ENCODE data around the gene CEMIP.
A peak's percentile ranks its signal among the peaks of the same experiment; 100 is the strongest.

The CEMIP gene

DNA sequence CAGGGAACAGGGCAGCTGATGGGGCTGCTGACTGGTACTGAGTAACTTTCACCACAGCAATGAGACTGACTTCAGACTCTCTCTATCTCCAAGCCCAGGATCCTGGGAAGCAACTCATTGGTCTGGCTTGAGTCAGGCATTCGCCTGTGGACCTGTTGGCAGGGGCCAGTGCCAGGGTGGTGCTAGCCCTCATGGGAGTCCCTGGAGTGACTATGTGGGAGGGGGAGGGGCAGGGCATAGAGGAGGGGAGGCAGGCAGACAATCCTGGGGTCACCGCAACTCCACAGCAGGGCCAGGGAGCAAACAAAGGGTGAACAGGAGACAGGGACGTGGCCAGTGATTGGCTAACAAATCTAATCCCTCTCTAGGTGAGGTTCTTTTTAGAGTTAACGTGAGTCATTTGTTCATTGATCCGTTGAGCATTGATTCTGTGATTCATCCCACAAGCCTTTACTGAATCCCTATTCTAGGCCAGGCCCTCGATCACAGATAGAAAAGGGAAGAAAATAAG is 71.8 kb downstream of the CEMIP start:
- DNase-seq (ENCODE audit: low spot score): no peak

DNA sequence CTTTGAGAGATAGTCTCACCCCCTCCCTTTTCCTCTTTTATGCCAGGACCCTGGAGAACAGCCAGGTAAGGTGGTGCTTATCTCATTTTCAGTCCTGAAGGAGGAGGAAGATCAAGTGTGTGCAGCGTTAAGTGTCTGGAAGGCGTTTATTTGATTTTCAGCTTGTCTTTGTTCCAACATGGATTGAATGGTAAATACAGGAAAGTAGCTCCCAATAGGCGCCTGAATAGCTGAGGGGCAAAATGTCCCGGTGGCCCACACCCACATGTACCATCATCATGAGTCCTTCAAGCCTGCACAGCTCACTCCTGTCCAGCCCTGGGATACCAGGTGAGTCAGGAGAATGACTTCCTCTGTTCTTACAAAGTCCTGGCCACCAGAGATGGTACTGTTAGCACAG is 73.5 kb downstream of the CEMIP start:
- no peak for DNase-seq (ENCODE audit: low spot score)

DNA sequence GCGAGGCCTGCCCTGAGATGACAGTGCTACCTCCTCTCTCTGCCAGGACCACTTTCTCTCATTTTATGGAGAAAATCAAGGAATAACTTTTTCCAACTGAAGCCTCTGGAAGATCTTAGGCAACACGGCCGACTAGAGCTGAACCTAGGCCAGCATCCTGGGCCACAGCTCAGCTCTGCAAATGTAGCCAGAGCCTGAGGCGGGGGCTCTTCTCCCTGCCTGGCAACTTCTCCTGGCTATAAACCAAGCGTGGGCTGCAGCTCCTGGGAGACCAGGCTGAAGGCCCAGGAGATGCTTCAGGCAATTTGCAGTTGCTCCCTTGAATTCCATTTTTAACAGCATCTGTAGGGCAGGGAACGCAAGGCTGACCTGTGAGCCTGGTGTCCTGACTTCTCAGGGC is 74.9 kb downstream of the CEMIP start:
- no peak for DNase-seq (ENCODE audit: low spot score)

DNA sequence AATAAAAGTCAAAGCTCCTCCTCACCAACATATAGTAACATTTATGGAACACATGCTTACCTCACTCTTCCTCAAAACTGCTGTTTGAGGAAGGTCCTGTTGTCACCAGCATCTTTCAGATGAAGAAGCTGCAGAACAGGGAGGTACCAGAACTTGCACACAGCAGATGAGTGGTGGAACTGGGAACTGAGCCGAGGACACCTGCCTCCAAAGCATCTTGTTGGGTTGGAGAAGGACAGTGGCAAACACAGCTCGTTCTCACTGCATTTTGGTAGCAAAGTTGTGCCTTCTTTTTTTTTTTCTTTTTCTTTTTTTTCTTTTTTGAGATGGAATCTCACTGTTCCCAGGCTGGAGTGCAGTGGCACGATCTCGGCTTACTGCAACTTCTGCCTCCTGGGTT is 76.0 kb downstream of the CEMIP start:
- DNase-seq (ENCODE audit: low spot score): no peak

DNA sequence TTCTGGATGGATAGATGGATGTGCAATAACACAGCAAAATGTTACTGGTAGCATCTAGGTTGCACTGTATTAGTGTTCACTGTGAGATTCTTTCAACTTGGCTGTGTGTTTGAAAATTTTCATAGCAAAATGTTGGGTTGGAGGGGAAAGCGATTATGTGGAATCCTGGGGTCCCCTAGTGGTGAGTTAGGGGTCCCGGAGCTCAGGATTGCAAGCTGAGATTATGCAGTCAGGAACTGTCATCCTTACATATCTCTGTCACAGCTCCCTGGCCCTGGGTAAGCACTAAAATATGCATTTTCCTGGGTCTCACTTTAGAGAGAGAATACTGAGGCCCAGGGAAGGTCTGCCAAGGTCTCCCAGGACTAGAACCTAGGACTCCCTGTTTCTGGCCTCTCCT is 77.2 kb downstream of the CEMIP start:
- peak; percentile 8 for DNase-seq (ENCODE audit: low spot score)

DNA sequence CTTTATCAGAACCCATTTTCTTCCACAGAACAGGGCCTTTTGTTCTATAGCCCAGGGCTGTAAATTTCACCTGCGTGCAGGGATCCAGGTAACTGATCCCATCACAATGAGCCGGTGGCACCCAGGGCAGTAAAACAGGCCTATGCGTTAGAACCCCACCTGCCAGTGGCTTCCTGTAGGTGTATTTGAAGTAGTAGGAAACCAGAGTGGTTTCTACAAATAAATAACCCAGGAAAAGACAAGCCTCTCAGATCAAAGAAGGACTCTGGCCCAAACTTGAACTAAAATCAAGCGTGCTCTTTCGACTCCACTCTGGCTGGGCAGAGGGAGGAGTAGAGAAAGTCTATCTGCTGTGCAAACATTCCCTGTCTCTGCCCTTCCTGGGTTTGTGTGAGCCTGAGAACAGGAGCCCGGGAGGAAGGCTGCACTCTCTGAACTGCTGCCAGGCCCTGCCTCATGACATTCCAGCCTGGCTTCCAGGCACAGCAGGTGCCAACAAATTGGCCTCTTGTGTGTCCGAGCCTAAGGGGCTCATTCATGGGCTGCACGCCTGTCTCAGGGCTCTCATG is 77.7 kb downstream of the CEMIP start:
- DNase-seq (ENCODE audit: low spot score): no peak

DNA sequence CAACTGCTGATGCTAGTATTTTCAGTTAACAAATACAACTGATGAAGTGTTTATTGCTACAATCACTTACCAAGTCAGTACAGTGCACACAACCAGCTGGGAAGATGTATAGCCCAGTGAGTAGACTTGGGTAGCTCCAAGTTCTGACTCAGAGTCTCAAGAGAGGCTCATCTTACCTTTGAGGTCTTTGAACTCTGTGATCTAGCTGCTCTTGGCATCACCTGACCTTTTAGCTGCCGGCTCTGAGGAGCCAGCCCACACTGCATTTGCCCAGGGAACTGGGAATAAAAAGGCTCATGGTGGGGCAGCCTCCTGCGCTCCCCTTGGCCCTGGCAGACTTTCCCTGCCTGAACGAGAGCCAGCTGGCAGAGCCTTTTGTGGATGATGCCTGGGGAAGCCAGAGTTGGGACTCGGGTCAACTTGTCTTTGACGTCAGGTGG is 82.6 kb downstream of the CEMIP start:
- DNase-seq (ENCODE audit: low spot score): no peak

DNA sequence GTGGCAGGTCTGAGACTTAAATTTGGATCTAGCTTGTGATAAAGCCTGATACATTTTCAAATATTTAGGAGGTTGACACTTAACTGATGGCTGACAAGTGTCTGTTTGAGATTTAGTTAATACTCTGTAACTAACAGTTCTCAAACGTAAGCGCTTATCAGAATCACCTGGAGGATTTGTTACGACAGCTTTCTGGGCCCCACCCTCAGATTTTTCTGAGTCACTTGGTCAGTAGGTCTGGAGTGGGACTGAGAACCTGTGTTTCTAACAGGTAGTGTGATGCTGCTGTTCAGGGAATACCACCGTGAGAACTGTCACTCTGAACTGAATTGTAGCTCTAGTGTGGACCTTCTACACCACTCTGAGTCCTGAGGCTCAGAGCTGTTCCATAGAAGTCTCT is 85.5 kb downstream of the CEMIP start:
- no peak for DNase-seq (ENCODE audit: low spot score)

DNA sequence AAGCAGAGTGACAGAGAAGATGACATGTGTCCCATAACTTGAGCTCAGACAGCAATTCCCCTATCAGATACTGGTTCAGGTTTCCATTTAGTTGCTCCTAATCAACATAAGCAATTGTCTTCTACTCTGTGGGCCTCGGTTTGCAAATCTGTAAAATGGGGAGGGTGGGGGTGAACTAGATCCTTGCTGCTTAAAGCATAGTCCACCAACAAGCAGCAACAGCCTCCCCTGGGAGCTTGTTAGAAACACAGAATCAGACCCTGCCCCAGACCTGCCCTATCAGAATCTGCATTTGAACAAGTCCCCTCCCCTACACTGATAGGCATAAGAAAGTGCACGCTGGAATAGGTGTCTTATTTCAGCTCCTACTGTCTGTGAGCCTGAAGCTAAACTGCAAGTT is 87.8 kb downstream of the CEMIP start:
- no peak for DNase-seq (ENCODE audit: low spot score)

DNA sequence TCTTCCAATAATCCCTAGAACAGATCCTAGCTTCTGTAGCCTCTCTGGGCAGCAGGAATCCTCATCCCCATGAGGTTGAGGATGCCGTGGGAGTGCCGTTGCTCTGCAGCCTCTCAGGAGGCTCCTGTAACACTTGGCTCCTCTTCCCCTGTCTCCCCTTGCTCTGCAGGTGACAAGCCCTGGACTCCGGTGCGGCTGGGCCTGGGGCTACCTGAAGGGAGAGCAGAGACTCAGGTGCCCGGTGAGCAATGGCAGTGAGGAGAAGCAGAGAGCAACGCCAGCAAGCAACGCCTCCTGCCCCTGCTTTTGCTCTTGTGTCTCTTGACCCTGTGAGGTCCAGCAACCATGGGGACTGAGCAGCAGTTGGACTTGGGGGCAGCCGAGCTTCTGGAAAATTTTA is 91.2 kb downstream of the CEMIP start:
- no peak for DNase-seq (ENCODE audit: low spot score)

DNA sequence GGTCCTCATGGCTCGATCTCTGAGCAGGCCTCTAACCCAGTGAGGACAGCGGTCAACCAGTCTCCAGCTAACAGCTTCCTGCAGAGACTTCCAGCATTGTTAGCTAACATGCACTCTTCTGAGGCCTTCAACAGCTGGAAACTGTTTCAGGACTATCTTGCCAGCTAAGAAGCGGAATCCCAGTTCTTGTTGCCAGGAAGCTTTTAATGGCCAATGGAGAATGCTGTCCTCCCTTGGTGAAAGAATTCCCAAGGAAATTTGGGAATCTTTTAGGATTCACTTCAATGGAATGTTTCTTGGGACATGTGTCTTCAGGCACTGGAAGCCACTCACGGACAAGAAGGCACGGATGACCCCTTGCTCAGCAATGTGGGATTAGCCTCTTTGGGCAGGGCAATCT is 91.7 kb downstream of the CEMIP start:
- DNase-seq (ENCODE audit: low spot score): no peak

DNA sequence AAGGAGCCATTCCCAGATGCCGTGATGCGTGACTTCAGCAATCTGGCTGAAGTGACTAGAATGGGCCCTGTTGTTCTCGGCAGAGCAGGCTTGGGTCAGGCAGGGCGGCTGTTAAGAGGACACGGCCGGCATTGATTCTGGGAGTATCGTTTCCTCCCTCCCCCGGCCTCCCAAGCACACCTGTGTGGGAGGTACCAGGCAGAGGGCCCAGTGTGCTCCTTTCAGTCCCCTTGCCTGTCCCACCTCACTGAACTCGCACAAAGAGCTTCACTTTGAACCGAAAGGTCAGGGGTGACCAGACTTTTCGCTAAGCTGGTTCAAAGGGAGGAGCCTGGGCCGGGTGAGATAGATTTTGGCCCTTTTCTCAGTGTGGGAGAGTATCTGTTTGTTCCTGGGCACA is 92.7 kb downstream of the CEMIP start:
- DNase-seq (ENCODE audit: low spot score): no peak

DNA sequence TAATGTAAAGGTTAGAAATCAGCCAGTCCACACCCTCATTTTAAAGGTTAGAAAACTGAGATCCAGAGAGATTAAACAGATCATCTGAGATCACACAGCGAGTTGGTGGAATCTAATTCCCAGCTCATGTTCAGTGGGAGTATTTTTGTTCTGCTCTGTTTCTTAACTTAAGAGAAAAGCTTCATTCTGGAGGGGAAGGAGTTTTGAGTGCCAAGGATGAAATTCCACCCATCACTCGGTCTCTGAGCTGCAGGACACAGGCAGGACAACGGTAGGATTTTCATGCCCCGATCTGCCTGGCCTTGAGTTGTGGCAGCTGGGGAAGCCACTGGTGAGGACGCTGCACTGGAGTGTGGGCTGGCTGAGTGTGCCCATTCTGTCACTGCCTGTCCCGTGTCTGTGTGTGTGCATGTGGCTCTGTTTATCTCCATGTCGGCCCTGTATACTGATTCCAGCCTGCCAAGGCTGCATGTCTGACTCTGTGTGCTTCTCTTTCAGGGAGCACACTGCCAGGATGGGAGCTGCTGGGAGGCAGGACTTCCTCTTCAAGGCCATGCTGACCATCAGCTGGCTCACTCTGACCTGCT is 94.3 kb downstream of the CEMIP start:
- DNase-seq (ENCODE audit: low spot score): no peak

DNA sequence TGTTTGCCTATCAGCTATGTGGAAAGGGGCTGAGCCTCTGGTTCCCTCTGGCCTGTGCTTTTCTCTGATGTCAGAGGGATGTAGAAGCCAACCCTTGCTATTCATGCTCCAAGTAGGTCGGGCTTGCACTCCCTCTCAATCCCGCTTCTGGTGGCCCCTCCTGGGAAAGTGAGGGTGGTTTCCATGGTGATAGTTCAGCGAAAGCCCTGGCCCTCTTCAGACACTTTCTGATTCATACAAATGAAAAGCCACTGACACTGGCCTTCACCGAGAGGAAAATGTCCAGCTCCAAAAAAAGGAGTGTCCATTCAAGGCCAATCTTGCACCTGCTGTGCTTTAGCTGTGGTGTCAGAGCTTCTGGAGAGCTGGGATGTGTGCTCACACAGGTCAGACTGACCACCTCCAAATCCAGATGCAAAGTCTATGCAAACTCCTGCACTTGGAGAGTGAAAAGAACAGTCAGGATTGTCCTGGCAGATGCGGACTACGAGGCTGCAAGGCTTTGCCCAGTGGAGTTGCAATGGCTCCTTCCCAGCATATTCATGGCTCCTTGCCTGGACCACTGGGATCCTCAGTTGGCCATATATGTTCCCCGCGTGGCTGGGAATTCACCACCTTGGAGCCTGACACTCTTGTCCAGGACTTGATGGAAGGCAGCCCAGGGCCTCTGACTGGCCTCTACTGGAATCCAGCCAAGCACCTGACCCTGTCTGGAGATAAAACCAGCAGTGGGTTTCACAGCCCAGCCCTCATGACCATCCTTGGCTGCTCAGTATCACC is 96.6 kb downstream of the CEMIP start:
- DNase-seq (ENCODE audit: low spot score): no peak

DNA sequence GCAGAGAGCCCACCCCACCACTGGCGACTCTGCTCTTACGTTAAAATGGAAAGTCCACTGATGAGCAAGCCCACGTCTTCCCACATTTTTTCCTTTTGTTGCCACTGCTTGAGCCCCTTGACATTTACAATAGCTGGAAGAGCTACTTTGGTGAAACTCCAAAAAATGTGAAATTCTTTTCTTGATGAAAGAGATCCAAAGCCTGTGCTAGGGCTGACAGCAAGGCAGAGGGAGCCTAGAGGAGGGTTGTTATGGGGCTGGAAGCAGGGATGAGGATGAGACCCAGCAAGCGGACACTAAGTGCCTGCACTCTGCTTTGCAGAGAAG is 97.1 kb downstream of the CEMIP start:
- no peak for DNase-seq (ENCODE audit: low spot score)

DNA sequence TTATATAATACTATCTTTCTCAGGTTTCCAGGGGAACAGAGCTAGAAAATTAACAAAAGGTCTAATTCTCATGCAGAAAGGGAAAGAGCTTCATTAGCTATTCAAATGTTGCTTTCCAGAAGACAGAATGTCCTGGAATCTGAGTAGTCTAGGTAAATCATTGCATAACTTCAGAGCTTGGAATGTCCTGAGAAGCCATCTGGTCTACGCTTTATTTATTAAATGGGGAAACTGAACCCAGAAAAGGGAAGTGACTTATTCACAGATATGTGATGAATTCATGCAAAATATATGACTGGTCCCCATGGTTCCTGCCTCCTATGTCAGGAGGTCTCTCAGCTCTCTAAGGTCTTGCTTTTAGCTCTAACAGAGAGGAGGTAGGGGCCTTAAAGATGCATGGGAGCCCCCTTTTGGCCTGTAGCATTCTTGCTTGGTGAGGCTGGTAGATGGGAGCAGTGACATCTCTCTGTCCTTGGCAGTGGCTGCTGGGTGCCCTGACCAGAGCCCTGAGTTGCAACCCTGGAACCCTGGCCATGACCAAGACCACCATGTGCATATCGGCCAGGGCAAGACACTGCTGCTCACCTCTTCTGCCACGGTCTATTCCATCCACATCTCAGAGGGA is 99.2 kb downstream of the CEMIP start:
- no peak for DNase-seq (ENCODE audit: low spot score)

DNA sequence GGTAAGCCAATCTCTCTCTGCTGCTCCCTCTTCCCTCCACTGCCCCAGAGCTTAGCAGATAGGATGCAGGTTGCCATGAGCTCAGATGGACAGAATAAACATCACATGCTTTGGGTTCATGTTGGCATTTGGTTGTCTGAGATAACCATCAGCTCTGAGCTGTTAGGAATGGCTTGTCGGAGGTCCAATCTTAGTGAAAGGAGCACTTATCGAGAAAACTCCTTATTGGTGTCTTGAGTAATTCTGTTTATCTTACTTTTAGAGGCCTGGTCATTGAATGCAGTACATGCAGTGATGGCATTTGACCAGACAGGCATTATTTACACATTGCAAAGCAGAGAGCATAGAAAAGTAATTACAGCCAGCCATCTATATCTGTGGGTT is 99.7 kb downstream of the CEMIP start:
- no peak for DNase-seq (ENCODE audit: low spot score)

DNA sequence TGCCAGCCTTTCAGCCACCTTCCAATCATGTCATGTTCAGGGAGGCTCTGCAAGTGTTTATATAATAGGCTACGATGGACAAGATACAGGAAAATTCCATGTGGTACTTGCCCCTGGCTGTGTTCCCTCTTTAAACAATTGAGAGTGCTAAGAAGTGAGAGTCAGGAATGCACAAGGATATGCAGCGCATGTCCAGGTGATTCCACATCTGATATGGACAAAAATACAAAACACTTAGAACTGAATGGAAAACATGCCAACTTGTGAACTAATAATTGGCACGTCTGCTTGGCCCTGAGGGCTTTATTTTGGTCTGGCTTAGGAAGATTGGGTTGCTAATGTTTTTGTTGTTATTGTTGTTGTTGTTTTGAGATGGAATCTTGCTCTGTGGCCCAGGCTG is 100.9 kb downstream of the CEMIP start:
- DNase-seq (ENCODE audit: low spot score): no peak

DNA sequence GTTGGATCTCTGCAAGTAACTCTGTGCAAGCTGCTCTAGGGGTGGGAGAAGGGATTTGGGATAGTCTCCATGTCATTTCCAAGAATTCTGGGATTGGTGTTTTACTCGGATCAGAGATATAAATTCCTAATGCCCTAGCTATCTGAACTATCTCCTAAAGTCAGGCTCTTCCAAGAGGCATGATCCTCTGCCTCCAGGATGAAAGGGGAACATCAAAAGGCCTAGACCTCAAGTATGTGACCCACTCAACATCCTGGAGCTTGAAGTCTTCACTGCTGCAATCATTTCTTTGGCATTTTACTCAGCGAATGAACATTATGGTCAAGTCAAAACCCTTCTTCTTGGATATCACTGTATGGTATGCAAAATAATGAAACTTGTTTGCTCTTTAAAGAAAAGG is 104.5 kb downstream of the CEMIP start:
- no peak for DNase-seq (ENCODE audit: low spot score)

DNA sequence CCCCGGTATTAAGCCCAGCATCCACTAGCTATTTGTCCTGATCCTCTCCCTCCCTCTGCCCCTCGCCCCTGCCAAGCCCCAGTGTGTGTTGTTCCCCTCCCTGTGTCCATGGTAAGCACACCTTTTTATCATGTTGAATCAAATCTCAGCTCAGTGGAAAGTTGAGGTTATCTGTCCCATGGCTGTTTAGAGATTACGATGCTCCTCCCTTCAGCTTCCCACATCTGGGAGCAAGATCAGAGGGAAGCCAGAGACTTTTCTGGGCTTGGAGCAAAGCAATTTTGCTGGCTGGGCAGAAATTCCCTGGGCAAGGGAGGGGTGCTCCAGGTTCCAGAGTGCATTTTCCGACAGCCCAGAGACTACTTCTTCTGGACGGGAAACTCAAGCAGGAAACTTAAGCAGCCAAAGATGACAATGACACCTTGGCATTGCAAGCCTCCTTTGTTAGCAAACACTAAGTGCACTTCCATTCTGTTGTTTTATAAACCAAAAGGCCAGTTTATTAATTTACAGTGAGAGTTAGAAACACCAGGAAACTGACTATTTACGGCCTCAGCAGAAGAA is 105.9 kb downstream of the CEMIP start:
- no peak for DNase-seq (ENCODE audit: low spot score)

DNA sequence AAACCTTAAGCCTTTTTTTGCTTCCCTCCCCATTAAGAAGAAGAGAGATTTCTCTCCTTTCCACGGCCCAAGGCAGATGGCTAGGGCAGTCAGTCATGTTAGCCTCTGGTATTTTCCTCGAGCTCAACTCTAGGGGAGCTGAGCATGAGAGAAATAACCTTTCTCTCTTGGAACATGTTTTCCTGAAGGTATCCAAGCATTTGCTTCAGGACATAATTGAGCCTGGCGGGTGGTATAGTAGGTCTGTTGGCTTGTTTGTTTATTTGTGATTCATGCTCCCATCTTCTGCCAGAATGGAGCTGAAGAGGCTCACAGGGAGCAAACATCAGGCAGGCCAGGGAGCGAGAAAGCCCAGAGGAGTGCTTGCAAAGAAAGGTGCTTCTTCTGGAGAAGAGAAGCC is 108.0 kb downstream of the CEMIP start:
- no peak for DNase-seq (ENCODE audit: low spot score)

DNA sequence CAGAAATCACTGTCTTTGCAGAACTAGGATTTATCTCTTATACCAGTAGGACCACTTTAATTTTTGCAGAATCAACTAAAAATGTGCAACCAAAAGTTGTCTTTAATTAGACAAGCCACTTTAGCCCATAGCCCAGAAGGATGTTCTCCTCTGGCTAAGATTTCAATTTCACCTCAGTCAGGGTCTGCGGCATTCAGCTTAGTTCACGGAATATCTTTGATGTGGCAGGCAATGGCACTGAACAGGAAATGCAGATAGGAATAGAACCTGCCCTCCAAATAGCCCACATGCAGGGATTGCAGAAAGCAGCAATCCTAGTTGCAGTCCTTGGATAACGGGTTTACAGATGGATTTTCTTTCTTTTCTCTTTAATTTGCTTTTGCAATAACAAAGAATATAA is 109.7 kb downstream of the CEMIP start:
- no peak for DNase-seq (ENCODE audit: low spot score)
